SK-N-DZ (cell line): Measurements from ENCODE around the gene ARL6IP4.

Experiments
- DNase-seq: peaks from one replicate; pipeline ENCODE4 v3.0.0-alpha.2; 2015; ENCODE audit warnings: low spot score

The ARL6IP4 gene

GRCh38 chr12:122958198-122958888 lies 22.1 kb upstream of the ARL6IP4 start:
- no peak for DNase-seq

DNA sequence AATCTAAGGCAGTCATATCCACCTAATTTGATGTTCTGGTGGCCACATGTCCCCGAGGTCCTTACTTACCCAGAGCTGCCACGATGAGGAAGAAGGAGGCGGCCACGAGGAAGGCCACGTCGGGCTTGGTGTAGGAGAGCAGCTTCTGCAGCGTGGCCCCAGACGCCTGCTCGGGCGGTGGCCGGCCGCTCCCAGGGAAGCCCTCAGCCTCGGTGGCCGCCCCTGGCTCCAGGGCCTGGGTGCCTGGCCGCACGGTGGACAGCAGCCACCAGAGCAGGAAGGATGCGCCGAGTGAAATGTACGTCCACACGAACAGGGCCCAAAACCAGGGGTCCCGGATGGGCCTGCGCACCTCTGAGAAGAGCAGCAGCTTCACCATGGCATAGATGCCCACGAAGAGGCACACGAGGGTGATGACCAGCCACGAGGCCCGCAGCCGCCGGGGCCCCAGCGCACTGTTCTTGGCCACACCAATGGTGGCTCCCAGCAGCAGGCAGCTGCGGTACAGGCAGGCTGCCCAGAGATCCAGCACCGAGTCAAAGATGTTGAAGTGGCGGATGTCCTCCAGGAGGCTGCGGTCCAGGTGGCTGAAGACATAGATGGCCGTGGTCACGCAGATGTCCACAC lies 20.8 kb upstream of the ARL6IP4 start:
- no peak for DNase-seq

GRCh38 chr12:122960193-122960569 lies 20.3 kb upstream of the ARL6IP4 start:
- DNase-seq, result no peak

GRCh38 chr12:122961531-122962329 lies 18.8 kb upstream of the ARL6IP4 start:
- DNase-seq, result no peak

- DNase-seq, result no peak
Measured at GRCh38 chr12:122963941-122964265, 16.6 kb upstream of the ARL6IP4 start.

GRCh38 chr12:122964439-122965257 lies 15.8 kb upstream of the ARL6IP4 start:
- DNase-seq, result peak; percentile 45

GRCh38 chr12:122965321-122965751 lies 15.1 kb upstream of the ARL6IP4 start:
- DNase-seq, result peak; percentile 44

DNA sequence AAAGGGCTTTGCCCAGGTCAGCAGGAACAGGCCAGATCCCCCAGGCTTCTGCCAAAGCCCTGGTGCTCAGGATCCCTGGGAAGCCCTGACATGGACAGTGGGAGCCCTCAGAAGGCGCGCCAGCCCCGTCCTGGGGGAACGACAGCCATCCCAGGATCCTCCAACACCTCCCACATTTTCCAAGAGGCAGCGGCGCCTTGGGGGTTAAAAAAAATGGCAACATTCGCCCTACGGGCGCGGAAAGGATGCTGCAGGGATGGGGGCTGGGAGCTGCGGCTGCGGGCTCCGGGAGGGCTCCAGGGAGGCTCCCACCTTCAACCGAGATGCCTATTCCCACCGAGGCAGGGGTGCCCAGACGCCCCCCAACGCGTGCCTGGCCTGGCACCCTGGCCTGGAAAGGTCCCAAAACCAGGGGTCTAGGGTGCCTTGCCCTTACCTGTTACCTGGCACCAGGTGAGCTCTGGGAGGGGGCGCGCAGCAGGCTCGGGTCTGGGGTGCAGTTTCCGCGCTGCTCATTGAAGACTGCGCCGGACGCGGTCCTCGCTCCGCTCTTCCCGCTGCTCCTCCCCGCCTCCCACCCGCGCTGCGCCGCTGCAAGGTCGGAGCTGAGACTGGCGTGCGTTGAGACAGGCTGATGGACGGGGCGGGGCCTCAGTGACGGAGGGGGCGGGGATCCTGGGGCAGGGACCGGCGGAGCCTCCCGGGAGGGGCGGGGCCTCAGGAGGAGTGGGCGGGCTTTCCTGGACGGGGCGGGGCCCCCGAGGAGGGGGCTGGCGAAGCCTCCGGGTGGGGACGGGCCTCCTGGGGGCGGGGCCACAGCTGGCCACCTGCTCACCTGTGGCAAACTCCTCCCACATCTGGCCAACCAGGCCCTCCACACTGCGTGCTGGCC lies 14.4 kb upstream of the ARL6IP4 start, which contains the start of gene ABCB9:
Gene ABCB9, minus strand, starts transcription at position 613 of the 892 bp plus-strand sequence. CDS start 6,228 bp downstream, outside the sequence.
- DNase-seq, result peak; percentile 91

DNA sequence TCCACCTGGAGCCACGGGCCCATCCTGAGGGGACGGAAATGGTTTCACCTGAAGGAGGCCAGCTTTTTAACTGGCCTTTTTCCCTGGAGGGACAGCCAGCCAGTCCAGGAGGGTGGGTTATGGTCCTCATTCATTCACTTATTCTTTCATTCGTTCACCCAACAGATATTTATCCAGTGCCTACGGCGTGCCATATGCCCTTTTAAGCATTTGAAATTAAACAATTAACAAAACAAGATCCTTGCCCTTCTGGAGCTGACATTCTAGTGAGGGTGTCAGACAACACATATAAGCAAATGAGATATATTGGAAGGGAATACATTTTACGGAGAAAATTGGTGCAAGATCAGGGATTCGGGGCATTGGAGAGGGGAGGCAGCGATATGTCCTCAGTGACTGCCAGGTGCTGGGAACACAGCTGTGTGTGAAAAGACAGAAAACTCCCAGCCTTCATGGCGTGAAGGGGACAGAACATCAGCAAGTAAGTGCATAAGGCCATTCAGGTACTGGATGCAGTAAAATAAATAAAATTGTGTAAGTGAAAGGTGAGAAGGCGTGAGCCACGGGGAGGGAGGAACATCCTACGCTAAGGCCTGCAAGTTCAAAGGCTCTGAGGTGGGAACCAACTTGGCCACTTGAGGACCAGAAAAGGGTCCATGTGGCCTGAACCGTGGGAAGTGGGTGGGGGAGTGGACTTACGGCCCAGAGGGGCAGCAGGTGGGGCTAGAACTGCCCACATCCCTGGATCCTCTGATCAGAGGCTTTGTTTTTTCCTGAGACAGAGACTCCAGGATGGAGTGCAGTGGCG lies 13.5 kb upstream of the ARL6IP4 start:
- DNase-seq, result no peak

- no peak for DNase-seq
Measured at GRCh38 chr12:122968104-122968503, 12.4 kb upstream of the ARL6IP4 start.

DNA sequence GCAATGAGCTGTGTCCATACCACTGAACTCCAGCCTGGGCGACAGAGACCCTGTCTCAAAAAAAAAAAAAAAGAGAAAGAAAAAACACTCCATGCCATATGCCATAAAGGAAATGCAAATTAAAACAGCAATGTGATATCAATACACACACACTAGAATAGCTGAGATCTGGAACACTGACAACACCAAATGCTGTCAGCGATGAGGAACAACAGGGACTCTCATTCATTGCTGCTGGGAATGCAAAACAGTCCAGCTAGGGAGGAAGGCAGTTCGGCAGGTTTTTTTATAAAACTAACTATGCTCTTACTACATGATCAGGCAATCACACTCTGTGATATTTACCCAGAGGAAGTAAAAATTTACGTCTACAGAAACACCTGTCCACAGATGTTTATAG lies 10.8 kb upstream of the ARL6IP4 start:
- peak; percentile 57 for DNase-seq

DNA sequence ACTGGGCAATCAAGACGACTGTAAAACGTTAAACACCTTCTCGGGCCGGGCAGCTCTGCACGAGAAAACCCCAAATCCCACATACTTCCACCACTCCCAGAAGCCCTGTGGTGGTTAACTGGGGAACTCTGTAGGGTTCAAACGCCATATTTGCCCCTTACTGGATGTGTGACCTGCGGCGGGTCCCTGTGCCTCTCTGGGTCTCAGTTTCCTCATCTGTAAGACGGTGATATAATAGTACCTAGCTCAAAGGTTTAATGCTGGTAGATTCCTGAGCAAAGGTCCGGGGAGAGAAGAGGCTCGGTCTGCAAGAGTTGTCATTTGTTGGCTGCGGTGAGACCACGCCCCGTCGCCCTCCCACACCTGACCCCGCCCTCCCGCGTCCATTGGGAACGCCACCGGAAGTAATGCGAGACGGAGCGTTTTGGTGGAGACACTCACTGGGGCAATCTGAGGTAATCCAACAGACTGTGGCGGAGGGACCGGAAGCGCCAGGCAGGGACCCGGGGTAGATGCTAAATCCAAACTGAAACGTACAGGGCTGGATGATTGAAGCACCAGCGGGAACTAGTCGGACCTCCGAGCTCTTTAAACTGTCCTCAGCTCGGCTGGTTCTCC lies 6.1 kb upstream of the ARL6IP4 start:
- peak; percentile 99 for DNase-seq

DNA sequence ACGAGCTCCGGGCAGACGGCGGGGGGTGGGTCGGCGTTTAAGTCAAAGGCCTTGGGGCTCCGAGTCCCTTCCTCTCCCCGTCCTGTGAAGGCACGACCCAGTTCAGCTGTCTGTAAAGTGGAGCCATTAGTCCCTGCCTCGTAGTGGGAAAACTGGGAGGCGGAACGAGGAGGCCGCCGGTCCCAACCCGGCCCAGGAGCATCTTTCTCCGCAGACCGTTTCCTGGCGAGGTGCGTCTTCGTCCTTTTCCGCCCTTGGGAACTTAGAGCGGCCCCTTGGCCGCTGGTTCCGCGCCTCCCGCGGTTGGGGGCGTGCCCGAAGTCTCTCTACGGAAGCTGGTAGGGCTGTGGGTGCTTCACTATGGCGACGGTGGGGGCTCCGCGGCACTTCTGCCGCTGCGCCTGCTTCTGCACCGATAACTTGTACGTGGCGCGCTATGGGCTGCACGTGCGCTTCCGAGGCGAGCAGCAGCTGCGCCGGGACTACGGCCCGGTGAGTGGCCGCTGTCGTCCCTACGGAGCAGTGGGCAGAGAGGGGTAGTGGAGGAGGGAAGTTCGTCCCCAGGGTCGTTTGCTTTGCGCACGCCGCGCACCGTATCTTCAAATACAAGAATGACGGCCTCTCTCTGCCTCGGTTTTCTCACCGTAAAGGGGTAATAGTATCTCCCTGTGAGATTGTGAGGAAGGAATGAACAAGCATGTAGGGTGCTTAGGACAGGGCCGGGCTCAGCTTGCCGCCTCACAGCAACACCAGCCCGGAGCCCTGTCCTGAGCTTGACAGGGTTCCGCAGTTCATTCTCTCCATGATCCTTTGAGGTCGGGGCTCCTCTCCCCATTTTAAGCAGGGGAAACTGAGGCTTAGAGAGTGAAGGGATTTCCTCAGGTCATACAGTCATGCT lies 5.3 kb upstream of the ARL6IP4 start, which contains the start of gene OGFOD2:
Gene OGFOD2, plus strand, starts transcription at position 353 of the 898 bp plus-strand sequence. Its CDS starts 8 bp downstream, at position 361.
- DNase-seq, result peak; percentile 92

DNA sequence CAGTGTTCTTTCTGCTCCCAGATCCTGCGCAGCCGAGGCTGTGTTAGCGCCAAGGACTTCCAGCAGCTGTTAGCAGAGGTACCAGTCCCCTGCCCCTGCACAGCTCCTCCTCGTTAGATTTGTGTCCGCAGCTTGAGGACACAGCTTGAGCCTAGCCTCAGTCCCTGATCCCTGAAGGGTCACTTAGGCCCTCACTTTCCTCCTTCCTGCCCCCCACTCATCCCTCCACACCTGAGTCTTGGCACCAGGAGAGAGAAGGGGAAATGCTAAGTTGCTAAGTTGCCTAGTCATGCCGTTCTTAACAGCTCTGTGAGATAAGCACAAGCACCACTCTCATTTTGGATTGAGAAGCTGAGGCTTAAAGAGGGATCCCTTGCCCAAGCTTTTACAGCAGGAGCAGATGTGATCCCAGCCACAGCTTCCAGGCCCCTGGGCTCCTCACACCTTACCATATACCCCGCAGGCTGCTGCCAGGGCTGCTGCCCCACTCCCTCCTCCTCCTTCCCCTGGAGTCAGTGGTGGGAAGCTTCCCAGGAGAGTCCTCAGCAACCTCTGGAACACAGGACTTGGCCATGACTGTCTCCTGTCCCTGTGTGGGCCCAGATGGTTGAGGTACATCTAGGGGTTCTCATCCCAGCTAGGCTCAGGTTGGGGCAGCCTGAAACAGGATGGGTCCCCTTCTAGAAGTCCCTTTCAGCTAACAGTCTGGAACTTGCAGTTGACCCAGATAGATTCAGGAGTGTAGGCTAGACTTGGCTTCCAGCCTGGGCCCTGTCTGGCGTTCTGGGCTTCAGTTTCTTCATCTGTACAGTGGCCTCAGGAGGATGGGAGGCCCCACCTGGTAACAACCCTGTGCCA lies 4.5 kb upstream of the ARL6IP4 start:
- no peak for DNase-seq

- no peak for DNase-seq
Measured at GRCh38 chr12:122976648-122976975, 3.9 kb upstream of the ARL6IP4 start.

DNA sequence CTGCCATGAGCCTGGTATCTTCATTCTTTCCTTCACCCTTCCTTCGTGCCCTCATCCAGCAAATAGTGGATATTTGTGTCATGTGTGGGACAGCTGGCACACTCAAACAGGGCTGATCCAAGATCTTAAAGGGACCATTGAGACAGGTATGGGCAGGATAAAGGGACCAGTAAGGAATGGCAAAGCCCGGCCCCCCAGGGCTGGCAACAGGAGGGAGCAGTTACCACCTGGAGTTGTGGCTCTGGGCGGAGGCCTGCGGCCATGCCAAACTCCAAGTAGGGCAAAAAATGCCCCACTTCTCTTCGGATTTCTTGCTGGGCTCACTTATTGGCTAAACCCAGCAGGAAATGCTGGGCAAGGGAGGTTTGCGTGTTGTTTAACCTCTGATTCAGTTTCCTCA lies 3.3 kb upstream of the ARL6IP4 start:
- no peak for DNase-seq

DNA sequence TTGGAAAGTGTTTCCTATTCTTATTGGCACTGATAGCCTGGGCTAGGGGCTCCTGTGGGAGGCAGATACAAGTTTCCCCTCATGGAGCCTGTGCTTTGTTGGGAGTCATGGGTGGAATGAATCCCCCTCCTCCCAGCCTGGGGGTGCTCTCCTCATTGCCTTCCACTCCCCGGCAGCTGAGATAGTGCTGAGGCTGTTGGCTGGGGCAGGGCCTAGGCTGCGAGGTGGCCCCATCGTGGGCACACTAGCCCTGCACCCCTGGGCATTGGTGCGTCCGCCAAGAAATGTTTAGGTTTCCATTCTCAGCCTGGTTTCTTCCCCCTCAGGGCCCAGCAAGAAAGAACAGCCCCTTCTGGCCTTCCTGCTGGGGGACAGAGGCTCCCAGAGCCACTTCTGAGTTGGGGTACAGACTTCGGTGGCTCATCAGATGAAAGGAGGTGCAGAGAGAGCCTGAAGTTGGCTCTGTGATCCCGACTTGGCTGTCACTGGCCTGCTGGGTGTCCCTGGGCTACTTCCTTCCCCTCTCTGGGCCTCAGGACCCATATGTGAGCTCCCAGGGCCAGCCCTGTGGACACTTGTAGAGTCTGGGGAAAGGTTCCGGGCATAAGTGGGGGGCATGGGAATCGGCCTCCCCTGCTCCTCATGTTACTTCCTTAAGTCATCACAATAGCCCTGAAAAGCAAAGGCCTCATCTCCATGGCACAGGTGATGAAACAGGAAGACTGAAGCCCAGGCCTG lies 2.7 kb upstream of the ARL6IP4 start:
- DNase-seq, result no peak
